Measurements from ENCODE around the gene FURIN. TPM values are rescaled to one million over a fixed set of nuclear protein-coding genes. Genes with fewer than 3 reads are reported as not detected.

FURIN gene
- total and polyA plus RNA-seq, 2 of the 8 experiments (the other 6 are each of a cell fraction or from before 2014, with no cell fraction given), result 15.8 to 32.1 TPM

DNA sequence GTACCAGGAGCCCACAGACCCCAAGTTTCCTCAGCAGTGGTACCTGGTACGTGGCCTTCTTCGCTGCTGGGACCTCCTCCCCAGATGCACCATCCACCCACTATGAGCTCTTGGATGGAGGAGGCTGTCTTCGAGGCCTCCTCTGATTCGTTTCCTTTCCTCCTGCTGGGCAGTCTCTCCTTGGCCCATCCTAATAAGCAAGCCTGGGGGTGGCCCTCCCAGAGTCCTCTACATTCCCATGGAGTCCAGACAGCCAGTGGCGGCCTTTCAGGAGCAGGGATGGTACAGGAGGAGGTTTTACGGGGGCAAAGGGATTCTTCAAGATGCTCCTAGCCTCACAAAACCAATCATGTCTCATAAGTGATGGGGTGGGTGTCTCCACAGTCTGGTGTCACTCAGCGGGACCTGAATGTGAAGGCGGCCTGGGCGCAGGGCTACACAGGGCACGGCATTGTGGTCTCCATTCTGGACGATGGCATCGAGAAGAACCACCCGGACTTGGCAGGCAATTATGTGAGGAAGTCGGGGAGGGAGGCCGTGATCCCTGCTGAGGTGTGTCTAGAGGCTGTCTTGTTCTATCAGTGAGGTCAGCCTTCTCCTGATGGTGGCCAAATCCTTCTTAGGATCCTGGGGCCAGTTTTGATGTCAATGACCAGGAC lies 8.3 kb downstream of the FURIN start:
- Histone ChIP-seq H2AFZ (ENCODE audit: low read length) (no peak overlapping the region), H2BK20ac (ENCODE audit: low read length) (no peak overlapping the region), H3K23me2 (ENCODE audit: low read depth, low read length) (0 out of 2 replicates have a peak, but pooled peaks cover 1% of the 10 kb centered on the region), H3K14ac (ENCODE audit: insufficient read length) (no peak overlapping the region), H4K91ac (replicated peaks; ENCODE audit: insufficient read length, low read length) (no peak overlapping the region), H4K20me1 (replicated peaks in 1 of 2; ENCODE audit: control insufficient read depth in 1 of 2, insufficient read depth in 2 of 2, low read length in 2 of 2) (peaks cover 0 to 4% of the 10 kb centered on the region in 2 experiments), H3K4me3 (ENCODE audit: extremely low read depth in 1 of 4, insufficient read depth in 2 of 4, low read depth in 3 of 4, low read length in 4 of 4) (no peak overlapping the region), H2BK12ac (ENCODE audit: low read depth, low read length) (no peak overlapping the region), H3K9ac (replicated peaks in 1 of 4; ENCODE audit: extremely low read depth in 1 of 4, low read depth in 3 of 4, low read length in 3 of 4) (no peak overlapping the region), H2BK5ac (ENCODE audit: low read depth, low read length) (no peak overlapping the region), H3K4ac (replicated peaks; ENCODE audit: insufficient read length, low read depth, low read length) (no peak overlapping the region), H3K9me3 (ENCODE audit: insufficient read depth in 2 of 2, low read depth in 1 of 2, low read length in 1 of 2) (no peaks in the 10 kb centered on the region), H3K36me3 (ENCODE audit: control insufficient read depth in 2 of 4, insufficient read depth in 4 of 4, low read length in 3 of 4) (peaks cover 5 to 18% (median 13%) of the 10 kb centered on the region in 4 experiments; a peak in 5 of 8 replicates), H3K4me1 (replicated peaks in 1 of 4; ENCODE audit: control insufficient read depth in 3 of 4, insufficient read depth in 4 of 4, low read length in 3 of 4) (peaks cover 11 to 24% (median 16%) of the 10 kb centered on the region in 4 experiments), H3K56ac (replicated peaks; ENCODE audit: insufficient read length, low read depth, low read length) (no peak overlapping the region), H4K8ac (ENCODE audit: extremely low read depth, insufficient read depth, low read length) (no peak overlapping the region), H2BK15ac (ENCODE audit: low read length) (no peak overlapping the region), H3K18ac (ENCODE audit: extremely low read depth, low read length) (no peak overlapping the region), H3K27ac (ENCODE audit: low read depth, low read length) (no peak overlapping the region), H2AK5ac (ENCODE audit: low read depth, low read length) (no peak overlapping the region), H3K4me2 (ENCODE audit: insufficient read depth in 1 of 2, low read depth in 2 of 2, low read length in 2 of 2) (no peak overlapping the region), H4K5ac (ENCODE audit: insufficient read length, low read depth, low read length) (no peak overlapping the region), H3K79me1 (ENCODE audit: low read depth, low read length) (peaks cover 2% of the 10 kb centered on the region; the same call in 1 of the 2 replicates), H3K27me3 (replicated peaks in 1 of 4; ENCODE audit: control insufficient read depth in 3 of 4, extremely low read depth in 1 of 4, insufficient read depth in 3 of 4, low read length in 3 of 4) (no peaks in the 10 kb centered on the region), H3K23ac (ENCODE audit: insufficient read length) (no peak overlapping the region), H2BK120ac (replicated peaks; ENCODE audit: low read depth, low read length) (no peak overlapping the region), H3K79me2 (ENCODE audit: control insufficient read depth in 1 of 2, insufficient read depth in 2 of 2, low read length in 2 of 2) (peaks cover 0 to 5% of the 10 kb centered on the region in 2 experiments; a peak in 2 of 4 replicates)
- TF ChIP-seq TAF1 (IDR thresholded peaks at IDR 0.05; ENCODE audit: low read depth, low read length) (no peak), EGR1 (IDR thresholded peaks at IDR 0.05; ENCODE audit: borderline replicate concordance, low read depth, low read length) (no peak), JUN (IDR thresholded peaks at IDR 0.05; ENCODE audit: low read depth, low read length) (no peak), CTBP2 (IDR thresholded peaks at IDR 0.05; ENCODE audit: borderline replicate concordance, insufficient read depth, insufficient read length, low read length) (no peak), RXRA (IDR thresholded peaks at IDR 0.05; ENCODE audit: insufficient read depth, low read depth, low read length) (no peak), PHF8 (conservative IDR thresholded peaks at IDR 0.05; ENCODE audit: low read depth, low read length) (no peak)
- WGBS, 2 experiments (ENCODE audit: extremely low coverage in 1 of 2, insufficient coverage in 1 of 2, insufficient read length in 1 of 2, insufficient replicate concordance in 2 of 2, low coverage in 1 of 2, low lambda C conversion rate in 2 of 2, missing lambda C conversion rate in 1 of 2), result 91% methylated on average over 15 of the region's 15 CpGs; no CpG with 5 or more reads in 1 of the 2 experiments
- ChIA-PET POLR2A (ENCODE audit: partially characterized antibody) (interaction anchor here (1.1 kb wide), 1 partner anchor 13 kb away, joined by 3 read pairs; no protein-coding TSS in a partner anchor), CTCF (ENCODE audit: partially characterized antibody) (interaction anchor here (1.9 kb wide), 1 partner anchor 12 kb away, joined by 5 read pairs; no protein-coding TSS in a partner anchor)
- no peak for FAIRE-seq
- no peak for DNase-seq (ENCODE audit: low read depth in 1 of 2, low spot score in 2 of 2)

Measured in H1 (cell line).